ENCODE data around the gene PROKR1.

DNA sequence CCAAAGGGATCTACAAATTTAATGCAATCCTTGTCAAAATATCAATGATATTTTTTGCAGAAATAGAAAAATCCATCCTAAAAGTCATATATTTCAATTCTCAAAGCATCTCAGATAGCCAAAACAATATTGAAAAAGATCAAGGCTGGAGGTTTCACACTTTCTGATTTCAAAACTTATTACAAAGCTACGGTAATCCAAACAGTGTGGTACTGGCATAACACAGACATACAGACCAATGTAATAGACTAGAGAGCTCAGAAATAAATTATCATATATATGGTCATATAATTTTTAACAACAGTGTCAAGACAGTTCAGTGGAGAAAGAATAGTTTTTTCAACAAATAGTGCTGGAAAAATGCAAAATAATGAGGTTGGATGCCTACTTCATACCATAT is 40.3 kb upstream of the PROKR1 start:
- TF ChIP-seq, protein P1, sequence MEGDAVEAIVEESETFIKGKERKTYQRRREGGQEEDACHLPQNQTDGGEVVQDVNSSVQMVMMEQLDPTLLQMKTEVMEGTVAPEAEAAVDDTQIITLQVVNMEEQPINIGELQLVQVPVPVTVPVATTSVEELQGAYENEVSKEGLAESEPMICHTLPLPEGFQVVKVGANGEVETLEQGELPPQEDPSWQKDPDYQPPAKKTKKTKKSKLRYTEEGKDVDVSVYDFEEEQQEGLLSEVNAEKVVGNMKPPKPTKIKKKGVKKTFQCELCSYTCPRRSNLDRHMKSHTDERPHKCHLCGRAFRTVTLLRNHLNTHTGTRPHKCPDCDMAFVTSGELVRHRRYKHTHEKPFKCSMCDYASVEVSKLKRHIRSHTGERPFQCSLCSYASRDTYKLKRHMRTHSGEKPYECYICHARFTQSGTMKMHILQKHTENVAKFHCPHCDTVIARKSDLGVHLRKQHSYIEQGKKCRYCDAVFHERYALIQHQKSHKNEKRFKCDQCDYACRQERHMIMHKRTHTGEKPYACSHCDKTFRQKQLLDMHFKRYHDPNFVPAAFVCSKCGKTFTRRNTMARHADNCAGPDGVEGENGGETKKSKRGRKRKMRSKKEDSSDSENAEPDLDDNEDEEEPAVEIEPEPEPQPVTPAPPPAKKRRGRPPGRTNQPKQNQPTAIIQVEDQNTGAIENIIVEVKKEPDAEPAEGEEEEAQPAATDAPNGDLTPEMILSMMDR (IDR thresholded peaks at IDR 0.05; ENCODE audit: poor library complexity, severe bottlenecking): no peak
- TF ChIP-seq EZH2 (IDR thresholded peaks at IDR 0.05; ENCODE audit: borderline replicate concordance, insufficient read depth, low read length, poor library complexity, severe bottlenecking) (no peak), MXI1 (conservative IDR thresholded peaks at IDR 0.05; ENCODE audit: poor library complexity, severe bottlenecking) (no peak), EP300 (conservative IDR thresholded peaks at IDR 0.05; ENCODE audit: poor library complexity, severe bottlenecking) (no peak), RAD21 (conservative IDR thresholded peaks at IDR 0.05) (no peak), POLR2AphosphoS5 (IDR thresholded peaks at IDR 0.05) (no peak), TAF1 (IDR thresholded peaks at IDR 0.05; ENCODE audit: low read depth) (no peak), SMC3 (conservative IDR thresholded peaks at IDR 0.05; ENCODE audit: poor library complexity) (no peak)
- TF ChIP-seq, protein P2, sequence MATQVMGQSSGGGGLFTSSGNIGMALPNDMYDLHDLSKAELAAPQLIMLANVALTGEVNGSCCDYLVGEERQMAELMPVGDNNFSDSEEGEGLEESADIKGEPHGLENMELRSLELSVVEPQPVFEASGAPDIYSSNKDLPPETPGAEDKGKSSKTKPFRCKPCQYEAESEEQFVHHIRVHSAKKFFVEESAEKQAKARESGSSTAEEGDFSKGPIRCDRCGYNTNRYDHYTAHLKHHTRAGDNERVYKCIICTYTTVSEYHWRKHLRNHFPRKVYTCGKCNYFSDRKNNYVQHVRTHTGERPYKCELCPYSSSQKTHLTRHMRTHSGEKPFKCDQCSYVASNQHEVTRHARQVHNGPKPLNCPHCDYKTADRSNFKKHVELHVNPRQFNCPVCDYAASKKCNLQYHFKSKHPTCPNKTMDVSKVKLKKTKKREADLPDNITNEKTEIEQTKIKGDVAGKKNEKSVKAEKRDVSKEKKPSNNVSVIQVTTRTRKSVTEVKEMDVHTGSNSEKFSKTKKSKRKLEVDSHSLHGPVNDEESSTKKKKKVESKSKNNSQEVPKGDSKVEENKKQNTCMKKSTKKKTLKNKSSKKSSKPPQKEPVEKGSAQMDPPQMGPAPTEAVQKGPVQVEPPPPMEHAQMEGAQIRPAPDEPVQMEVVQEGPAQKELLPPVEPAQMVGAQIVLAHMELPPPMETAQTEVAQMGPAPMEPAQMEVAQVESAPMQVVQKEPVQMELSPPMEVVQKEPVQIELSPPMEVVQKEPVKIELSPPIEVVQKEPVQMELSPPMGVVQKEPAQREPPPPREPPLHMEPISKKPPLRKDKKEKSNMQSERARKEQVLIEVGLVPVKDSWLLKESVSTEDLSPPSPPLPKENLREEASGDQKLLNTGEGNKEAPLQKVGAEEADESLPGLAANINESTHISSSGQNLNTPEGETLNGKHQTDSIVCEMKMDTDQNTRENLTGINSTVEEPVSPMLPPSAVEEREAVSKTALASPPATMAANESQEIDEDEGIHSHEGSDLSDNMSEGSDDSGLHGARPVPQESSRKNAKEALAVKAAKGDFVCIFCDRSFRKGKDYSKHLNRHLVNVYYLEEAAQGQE (IDR thresholded peaks at IDR 0.05; ENCODE audit: borderline replicate concordance): no peak

All from neural cell (in vitro differentiated cells).